GM23338 (cell line): ENCODE measurements around the gene SH3BP4. TPM values are rescaled to one million over a fixed set of nuclear protein-coding genes. Genes with fewer than 3 reads are reported as not detected.

Experiments used
- ATAC-seq: fragments of 200-7000 bp; cut with Tn5 transposase; 3 replicates; pipeline ENCODE4 v1.9.1; 2020
- DNase-seq: peaks from one replicate; pipeline ENCODE4 v3.0.0-alpha.2; 2015; ENCODE audit warnings: low spot score
- H2AFZ ChIP-seq: fragments of 200-600 bp; sonication (generic); 2 replicates; pipeline ENCODE4 v1.8.0; 2016; ENCODE audit warnings: antibody characterized with exemption, mild to moderate bottlenecking, moderate library complexity
- H3F3A ChIP-seq: fragments of 200-600 bp; sonication (generic); replicated peaks from 2 replicates; pipeline ENCODE4 v1.8.0; 2017; ENCODE audit warnings: antibody characterized with exemption, mixed run types, low read depth
- H3K27ac ChIP-seq: fragments of 200-600 bp; sonication (generic); 2 replicates; pipeline ENCODE4 v1.6.1; 2016; ENCODE audit warnings: low read depth
- H3K27me3 ChIP-seq: fragments of 200-600 bp; sonication (generic); 2 replicates; pipeline ENCODE4 v1.8.0; 2016; ENCODE audit warnings: mild to moderate bottlenecking, mixed run types, moderate library complexity; ENCODE audit not compliant: insufficient read depth
- H3K36me3 ChIP-seq: fragments of 200-600 bp; sonication (generic); 2 replicates; pipeline ENCODE4 v1.8.0; 2016; ENCODE audit warnings: mild to moderate bottlenecking; ENCODE audit not compliant: insufficient read depth
- H3K4me1 ChIP-seq: fragments of 200-600 bp; sonication (generic); 2 replicates; pipeline ENCODE4 v1.8.0; 2016; ENCODE audit warnings: mild to moderate bottlenecking, moderate library complexity; ENCODE audit not compliant: insufficient read depth
- H3K4me2 ChIP-seq: fragments of 200-600 bp; sonication (generic); 2 replicates; pipeline ENCODE4 v1.7.1; 2017; ENCODE audit warnings: mixed run types
- H3K4me3 ChIP-seq: fragments of 200-600 bp; sonication (generic); 2 replicates; pipeline ENCODE4 v1.6.1; 2016; ENCODE audit warnings: mixed run types
- H3K79me2 ChIP-seq: fragments of 200-600 bp; sonication (generic); replicated peaks from 2 replicates; pipeline ENCODE4 v1.8.0; 2017; ENCODE audit warnings: mild to moderate bottlenecking; ENCODE audit not compliant: insufficient read depth
- H3K9me2 ChIP-seq: fragments of 200-600 bp; sonication (generic); 2 replicates; pipeline ENCODE4 v1.8.0; 2017; ENCODE audit not compliant: insufficient read depth
- H4K20me1 ChIP-seq: fragments of 200-600 bp; sonication (generic); replicated peaks from 2 replicates; pipeline ENCODE4 v1.8.0; 2017; ENCODE audit warnings: mild to moderate bottlenecking; ENCODE audit not compliant: insufficient read depth
- H3K27ac Mint-ChIP-seq: 2 replicates; pipeline ENCODE4 v1.8.0; 2020; ENCODE audit warnings: inconsistent platforms, mild to moderate bottlenecking, moderate library complexity, mixed read lengths
- H3K27me3 Mint-ChIP-seq: 3 replicates; pipeline ENCODE4 v1.8.0; 2022; ENCODE audit warnings: low read depth, mild to moderate bottlenecking, moderate library complexity, mixed read lengths, inconsistent platforms; ENCODE audit not compliant: insufficient read depth, poor library complexity
- H3K36me3 Mint-ChIP-seq: 3 replicates; pipeline ENCODE4 v1.8.0; 2021; ENCODE audit warnings: low read depth, mild to moderate bottlenecking, inconsistent platforms, moderate library complexity, mixed read lengths
- H3K4me1 Mint-ChIP-seq: 3 replicates; pipeline ENCODE4 v1.8.0; 2020; ENCODE audit warnings: mild to moderate bottlenecking, inconsistent platforms, mixed read lengths
- H3K4me3 Mint-ChIP-seq: 3 replicates; pipeline ENCODE4 v1.8.0; 2021; ENCODE audit warnings: moderate library complexity, mild to moderate bottlenecking, inconsistent platforms, mixed read lengths
- H3K9me3 Mint-ChIP-seq: 3 replicates; pipeline ENCODE4 v1.8.0; 2020; ENCODE audit warnings: moderate library complexity, mild to moderate bottlenecking, inconsistent platforms, mixed read lengths
- EZH2 ChIP-seq: fragments of 200-600 bp; sonication (generic); IDR thresholded peaks from one replicate; pipeline ENCODE4 v1.8.0; 2017; ENCODE audit warnings: antibody characterized with exemption, mild to moderate bottlenecking, low read depth; ENCODE audit not compliant: unreplicated experiment
- JUNB ChIP-seq: IDR thresholded peaks from one replicate; pipeline ENCODE4 v1.6.1; 2016; ENCODE audit warnings: antibody characterized with exemption; ENCODE audit not compliant: unreplicated experiment
- NANOG ChIP-seq: IDR thresholded peaks from 2 replicates; pipeline ENCODE4 v1.6.1; 2016; ENCODE audit warnings: antibody characterized with exemption, borderline replicate concordance
- POLR2AphosphoS5 ChIP-seq: IDR thresholded peaks from 2 replicates; pipeline ENCODE4 v1.6.1; 2016; ENCODE audit warnings: antibody characterized with exemption, low read depth
- ZNF114 ChIP-seq: fragments of 250-450 bp; sonication (Bioruptor Pico); IDR thresholded peaks from 2 replicates; pipeline ENCODE4 v1.5.0; 2020; ENCODE audit warnings: mild to moderate bottlenecking, moderate library complexity
- ZNF331 ChIP-seq: fragments of 250-450 bp; sonication (Bioruptor Pico); IDR thresholded peaks from 2 replicates; pipeline ENCODE4 v1.5.0; 2020; ENCODE audit warnings: low read depth, mild to moderate bottlenecking, moderate library complexity
- polyA plus RNA-seq: library from polyadenylated mRNA; unstranded; fragments of >200 nt; fragmentation: Nextera tagmentation; extraction: Ambion mirVana; gene quantifications from 2 replicates; pipeline ENCODE4 v1.2.1, GENCODE V29; 2016
- total RNA-seq: library from RNA; depleted of rRNA; stranded (reverse); fragments of >200 nt; shearing (Covaris generic); gene quantifications from 2 replicates; pipeline ENCODE4 v1.2.3, GENCODE V29; 2014
- TF ChIP-seq, protein P1 (sequence below): IDR thresholded peaks from 2 replicates; pipeline ENCODE4 v1.6.1; 2016; ENCODE audit warnings: antibody characterized with exemption
- TF ChIP-seq, protein P2 (sequence below): IDR thresholded peaks from one replicate; pipeline ENCODE4 v1.6.1; 2018; ENCODE audit warnings: antibody characterized with exemption; ENCODE audit not compliant: unreplicated experiment
- TF ChIP-seq, protein P3 (sequence below), 2 experiments: fragments of 200-600 bp in 1 of 2; sonication (generic) in 1 of 2; conservative IDR thresholded peaks; 2 replicates each; pipeline versions ENCODE4 v1.5.1 to v1.6.1; 2016 to 2017; ENCODE audit warnings: antibody characterized with exemption in 2 of 2, low read depth in 2 of 2, mild to moderate bottlenecking in 2 of 2, moderate library complexity in 1 of 2

The SH3BP4 gene
- total and polyA plus RNA-seq, 2 experiments from 2014 or later: 15.6 to 50.9 TPM

DNA sequence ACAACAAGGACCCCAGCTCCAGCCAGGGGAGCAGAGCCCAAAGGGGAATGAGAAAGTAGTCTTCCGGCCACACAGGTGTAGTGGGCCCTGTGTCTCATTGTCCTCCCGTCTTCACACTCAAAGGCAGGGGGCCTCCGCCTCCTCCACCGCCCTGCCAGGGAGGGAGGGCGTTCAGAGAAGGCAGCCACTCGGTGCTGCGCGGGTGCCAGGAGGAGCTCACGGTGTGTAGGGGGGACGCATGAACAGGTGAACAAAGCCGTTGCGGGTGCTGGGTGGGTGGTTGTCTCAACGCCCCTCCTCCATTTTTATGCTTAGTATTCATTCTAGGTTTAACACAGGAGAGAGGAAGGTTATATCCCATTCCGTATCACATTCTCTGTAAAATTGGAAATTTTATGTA, 36.7 kb downstream of the SH3BP4 start:
- Histone ChIP-seq H4K20me1 (peaks cover 10% of the 10 kb centered on the region; the same call in 1 of the 2 replicates), H3K36me3 (no peaks in the 10 kb centered on the region), H3K27ac (no peak overlapping the region), H3K4me1 (peaks cover 23% of the 10 kb centered on the region), H3K9me2 (peaks cover 12% of the 10 kb centered on the region; the same call in 1 of the 2 replicates), H3K27me3 (no peaks in the 10 kb centered on the region), H3K4me2 (no peak overlapping the region), H3K4me3 (no peak overlapping the region), H3F3A (no peaks in the 10 kb centered on the region), H3K79me2 (peaks cover 95% of the 10 kb centered on the region), H2AFZ (no peak overlapping the region)
- H3K27ac Mint-ChIP-seq: no peak overlapping the region
- DNase-seq (no peak), ATAC-seq (no peak)
- H3K4me1 Mint-ChIP-seq: peaks cover 16% of the 10 kb centered on the region
- no peak overlapping the region for H3K4me3 Mint-ChIP-seq
- H3K27me3 Mint-ChIP-seq: peaks cover 14% of the 10 kb centered on the region
- no peaks in the 10 kb centered on the region; the same call in 2 of the 3 replicates for H3K9me3 Mint-ChIP-seq
- peaks cover 15% of the 10 kb centered on the region; the same call in 2 of the 3 replicates for H3K36me3 Mint-ChIP-seq
- TF ChIP-seq JUNB (no peak), POLR2AphosphoS5 (no peak), ZNF331 (no peak)
- TF ChIP-seq, protein P1, sequence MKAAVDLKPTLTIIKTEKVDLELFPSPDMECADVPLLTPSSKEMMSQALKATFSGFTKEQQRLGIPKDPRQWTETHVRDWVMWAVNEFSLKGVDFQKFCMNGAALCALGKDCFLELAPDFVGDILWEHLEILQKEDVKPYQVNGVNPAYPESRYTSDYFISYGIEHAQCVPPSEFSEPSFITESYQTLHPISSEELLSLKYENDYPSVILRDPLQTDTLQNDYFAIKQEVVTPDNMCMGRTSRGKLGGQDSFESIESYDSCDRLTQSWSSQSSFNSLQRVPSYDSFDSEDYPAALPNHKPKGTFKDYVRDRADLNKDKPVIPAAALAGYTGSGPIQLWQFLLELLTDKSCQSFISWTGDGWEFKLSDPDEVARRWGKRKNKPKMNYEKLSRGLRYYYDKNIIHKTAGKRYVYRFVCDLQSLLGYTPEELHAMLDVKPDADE: no peak

DNA sequence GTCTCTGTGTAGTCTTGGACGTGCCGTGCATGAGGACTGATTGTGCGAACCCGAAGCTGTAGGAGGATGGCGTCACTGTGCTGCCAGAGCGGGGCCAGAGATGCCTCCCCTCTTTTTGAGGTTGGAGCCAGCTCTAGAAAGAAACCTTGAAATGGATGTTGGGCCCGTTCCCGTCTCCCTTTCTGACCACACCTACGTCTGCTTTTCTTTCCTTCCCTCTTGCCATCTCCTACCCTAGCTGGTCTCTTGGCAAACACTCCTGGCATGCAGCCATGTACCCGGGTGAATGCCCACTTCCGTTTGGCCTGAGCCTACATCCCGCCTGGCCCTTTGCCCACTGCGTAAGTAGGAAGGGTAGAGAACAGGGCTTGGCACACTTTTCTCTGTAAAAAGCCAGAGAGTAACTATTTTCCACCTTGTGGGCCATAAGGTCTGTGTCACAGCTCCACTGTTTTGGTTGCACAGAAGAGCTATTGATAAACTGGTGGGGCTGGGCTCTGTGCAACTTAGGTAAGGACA, 37.4 kb downstream of the SH3BP4 start:
- ATAC-seq (no peak), DNase-seq (no peak)
- H3K4me1 ChIP-seq: peaks cover 25% of the 10 kb centered on the region
- peaks cover 6% of the 10 kb centered on the region; the same call in 1 of the 2 replicates for H4K20me1 ChIP-seq
- no peaks in the 10 kb centered on the region for H3F3A ChIP-seq
- no peaks in the 10 kb centered on the region for H3K27me3 ChIP-seq
- no peaks in the 10 kb centered on the region for H3K36me3 ChIP-seq
- Mint-ChIP-seq H3K9me3 (no peaks in the 10 kb centered on the region; the same call in 2 of the 3 replicates), H3K4me1 (peaks cover 17% of the 10 kb centered on the region), H3K36me3 (peaks cover 20% of the 10 kb centered on the region; the same call in 2 of the 3 replicates), H3K27ac (no peak overlapping the region), H3K27me3 (peaks cover 11% of the 10 kb centered on the region), H3K4me3 (no peak overlapping the region)
- peaks cover 95% of the 10 kb centered on the region for H3K79me2 ChIP-seq
- no peak overlapping the region for H3K4me2 ChIP-seq
- no peak overlapping the region for H3K27ac ChIP-seq
- H2AFZ ChIP-seq: no peak overlapping the region
- peaks cover 12% of the 10 kb centered on the region; the same call in 1 of the 2 replicates for H3K9me2 ChIP-seq
- H3K4me3 ChIP-seq: no peak overlapping the region
- TF ChIP-seq NANOG: no peak
- no peak for TF ChIP-seq POLR2AphosphoS5
- TF ChIP-seq ZNF114: no peak
- TF ChIP-seq, protein P2, sequence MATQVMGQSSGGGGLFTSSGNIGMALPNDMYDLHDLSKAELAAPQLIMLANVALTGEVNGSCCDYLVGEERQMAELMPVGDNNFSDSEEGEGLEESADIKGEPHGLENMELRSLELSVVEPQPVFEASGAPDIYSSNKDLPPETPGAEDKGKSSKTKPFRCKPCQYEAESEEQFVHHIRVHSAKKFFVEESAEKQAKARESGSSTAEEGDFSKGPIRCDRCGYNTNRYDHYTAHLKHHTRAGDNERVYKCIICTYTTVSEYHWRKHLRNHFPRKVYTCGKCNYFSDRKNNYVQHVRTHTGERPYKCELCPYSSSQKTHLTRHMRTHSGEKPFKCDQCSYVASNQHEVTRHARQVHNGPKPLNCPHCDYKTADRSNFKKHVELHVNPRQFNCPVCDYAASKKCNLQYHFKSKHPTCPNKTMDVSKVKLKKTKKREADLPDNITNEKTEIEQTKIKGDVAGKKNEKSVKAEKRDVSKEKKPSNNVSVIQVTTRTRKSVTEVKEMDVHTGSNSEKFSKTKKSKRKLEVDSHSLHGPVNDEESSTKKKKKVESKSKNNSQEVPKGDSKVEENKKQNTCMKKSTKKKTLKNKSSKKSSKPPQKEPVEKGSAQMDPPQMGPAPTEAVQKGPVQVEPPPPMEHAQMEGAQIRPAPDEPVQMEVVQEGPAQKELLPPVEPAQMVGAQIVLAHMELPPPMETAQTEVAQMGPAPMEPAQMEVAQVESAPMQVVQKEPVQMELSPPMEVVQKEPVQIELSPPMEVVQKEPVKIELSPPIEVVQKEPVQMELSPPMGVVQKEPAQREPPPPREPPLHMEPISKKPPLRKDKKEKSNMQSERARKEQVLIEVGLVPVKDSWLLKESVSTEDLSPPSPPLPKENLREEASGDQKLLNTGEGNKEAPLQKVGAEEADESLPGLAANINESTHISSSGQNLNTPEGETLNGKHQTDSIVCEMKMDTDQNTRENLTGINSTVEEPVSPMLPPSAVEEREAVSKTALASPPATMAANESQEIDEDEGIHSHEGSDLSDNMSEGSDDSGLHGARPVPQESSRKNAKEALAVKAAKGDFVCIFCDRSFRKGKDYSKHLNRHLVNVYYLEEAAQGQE: no peak
- TF ChIP-seq, protein P3, sequence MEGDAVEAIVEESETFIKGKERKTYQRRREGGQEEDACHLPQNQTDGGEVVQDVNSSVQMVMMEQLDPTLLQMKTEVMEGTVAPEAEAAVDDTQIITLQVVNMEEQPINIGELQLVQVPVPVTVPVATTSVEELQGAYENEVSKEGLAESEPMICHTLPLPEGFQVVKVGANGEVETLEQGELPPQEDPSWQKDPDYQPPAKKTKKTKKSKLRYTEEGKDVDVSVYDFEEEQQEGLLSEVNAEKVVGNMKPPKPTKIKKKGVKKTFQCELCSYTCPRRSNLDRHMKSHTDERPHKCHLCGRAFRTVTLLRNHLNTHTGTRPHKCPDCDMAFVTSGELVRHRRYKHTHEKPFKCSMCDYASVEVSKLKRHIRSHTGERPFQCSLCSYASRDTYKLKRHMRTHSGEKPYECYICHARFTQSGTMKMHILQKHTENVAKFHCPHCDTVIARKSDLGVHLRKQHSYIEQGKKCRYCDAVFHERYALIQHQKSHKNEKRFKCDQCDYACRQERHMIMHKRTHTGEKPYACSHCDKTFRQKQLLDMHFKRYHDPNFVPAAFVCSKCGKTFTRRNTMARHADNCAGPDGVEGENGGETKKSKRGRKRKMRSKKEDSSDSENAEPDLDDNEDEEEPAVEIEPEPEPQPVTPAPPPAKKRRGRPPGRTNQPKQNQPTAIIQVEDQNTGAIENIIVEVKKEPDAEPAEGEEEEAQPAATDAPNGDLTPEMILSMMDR (conservative IDR thresholded peaks at IDR 0.05; ENCODE audit: low read depth in 2 of 2): no peak
- TF ChIP-seq EZH2: no peak
